Measurements from ENCODE around the gene KIRREL3. TPM values are rescaled to one million over a fixed set of nuclear protein-coding genes. Genes with fewer than 3 reads are reported as not detected.

Gene KIRREL3
- total and polyA plus RNA-seq, 2 of the 8 experiments (the other 6 are each of a cell fraction or from before 2014, with no cell fraction given), result 0.29 to 0.32 TPM

- no peak overlapping the region for H3K14ac ChIP-seq (ENCODE audit: insufficient read length)
- FAIRE-seq (peak; percentile 88), DNase-seq (ENCODE audit: low read depth in 1 of 2, low spot score in 2 of 2) (peak; percentile 44 to 73)
- CTCF ChIA-PET (ENCODE audit: partially characterized antibody), result interaction anchor here (0.6 to 4.3 kb wide), 31 partner anchors 8 to 1052 kb away, joined by 3 to 20 read pairs (median 4); no protein-coding TSS in a partner anchor
- peaks cover 3 to 7% (median 4%) of the 10 kb centered on the region in 4 experiments; a peak in 5 of 7 replicates for H3K4me1 ChIP-seq (replicated peaks in 1 of 4; ENCODE audit: control insufficient read depth in 3 of 4, insufficient read depth in 4 of 4, low read length in 3 of 4)
- H4K8ac ChIP-seq (ENCODE audit: extremely low read depth, insufficient read depth, low read length), result no peak overlapping the region
- no peak overlapping the region for H3K9ac ChIP-seq (replicated peaks in 1 of 4; ENCODE audit: extremely low read depth in 1 of 4, low read depth in 3 of 4, low read length in 3 of 4)
- H3K23me2 ChIP-seq (ENCODE audit: low read depth, low read length), result no peaks in the 10 kb centered on the region
- peak overlapping the region; percentile 35; the same call in 1 of the 2 replicates for H2BK12ac ChIP-seq (ENCODE audit: low read depth, low read length)
- no peaks in the 10 kb centered on the region for H3K79me2 ChIP-seq (ENCODE audit: control insufficient read depth in 1 of 2, insufficient read depth in 2 of 2, low read length in 2 of 2)
- H4K5ac ChIP-seq (ENCODE audit: insufficient read length, low read depth, low read length), result no peak overlapping the region
- peak; percentile 60 to 71 (median 70) for TF ChIP-seq CTCF (IDR thresholded peaks at IDR 0.05; ENCODE audit: control extremely low read depth in 1 of 3, insufficient read depth in 1 of 3, low read depth in 1 of 3, low read length in 3 of 3)
- TF ChIP-seq EGR1 (IDR thresholded peaks at IDR 0.05; ENCODE audit: borderline replicate concordance, low read depth, low read length), result peak; percentile 41; the same call in 1 of the 2 replicates
- no peak for TF ChIP-seq SIN3A (conservative IDR thresholded peaks at IDR 0.05 in 1 of 2, IDR thresholded peaks at IDR 0.05 in 1 of 2; ENCODE audit: low read depth in 1 of 2, low read length in 2 of 2)
- TF ChIP-seq TAF7 (optimal IDR thresholded peaks at IDR 0.05; ENCODE audit: borderline replicate concordance, low read depth, low read length), result no peak
- peak; percentile 75 to 82 for TF ChIP-seq RAD21 (IDR thresholded peaks at IDR 0.05 in 1 of 2, conservative IDR thresholded peaks at IDR 0.05 in 1 of 2; ENCODE audit: low read depth in 2 of 2, low read length in 2 of 2)
- peak; percentile 85; the same call in 1 of the 2 replicates for TF ChIP-seq KDM1A (IDR thresholded peaks at IDR 0.05; ENCODE audit: borderline replicate concordance, low read length)
- TF ChIP-seq PHF8 (conservative IDR thresholded peaks at IDR 0.05; ENCODE audit: low read depth, low read length), result no peak
- no peak overlapping the region for H3K56ac ChIP-seq (replicated peaks; ENCODE audit: insufficient read length, low read depth, low read length)
- no peak overlapping the region for H2BK20ac ChIP-seq (ENCODE audit: low read length)
- H3K18ac ChIP-seq (ENCODE audit: extremely low read depth, low read length), result 0 out of 2 replicates have a peak overlapping the region, but pooled peaks have one; percentile 24
- H2BK5ac ChIP-seq (ENCODE audit: low read depth, low read length), result no peak overlapping the region
- H2AK5ac ChIP-seq (ENCODE audit: low read depth, low read length), result no peak overlapping the region
- peak overlapping the region in 1 of 2 experiments; percentile 59; a peak in 3 of 4 replicates for H3K4me2 ChIP-seq (ENCODE audit: insufficient read depth in 1 of 2, low read depth in 2 of 2, low read length in 2 of 2)
- H2BK15ac ChIP-seq (ENCODE audit: low read length), result no peak overlapping the region
- no peaks in the 10 kb centered on the region for H4K20me1 ChIP-seq (replicated peaks in 1 of 2; ENCODE audit: control insufficient read depth in 1 of 2, insufficient read depth in 2 of 2, low read length in 2 of 2)
- H2BK120ac ChIP-seq (replicated peaks; ENCODE audit: low read depth, low read length), result no peak overlapping the region
- peak overlapping the region; percentile 94 for H2AFZ ChIP-seq (ENCODE audit: low read length)
- POLR2A ChIA-PET (ENCODE audit: partially characterized antibody), result no interaction called here
- no peaks in the 10 kb centered on the region for H3K79me1 ChIP-seq (ENCODE audit: low read depth, low read length)
- H3K36me3 ChIP-seq (ENCODE audit: control insufficient read depth in 2 of 4, insufficient read depth in 4 of 4, low read length in 3 of 4), result no peaks in the 10 kb centered on the region
- H3K27me3 ChIP-seq (replicated peaks in 1 of 4; ENCODE audit: control insufficient read depth in 3 of 4, extremely low read depth in 1 of 4, insufficient read depth in 3 of 4, low read length in 3 of 4), result no peaks in the 10 kb centered on the region
- H3K4ac ChIP-seq (replicated peaks; ENCODE audit: insufficient read length, low read depth, low read length), result no peak overlapping the region
- no peak overlapping the region for H3K23ac ChIP-seq (ENCODE audit: insufficient read length)
- no peak overlapping the region for H4K91ac ChIP-seq (replicated peaks; ENCODE audit: insufficient read length, low read length)
- H3K4me3 ChIP-seq (ENCODE audit: extremely low read depth in 1 of 4, insufficient read depth in 2 of 4, low read depth in 3 of 4, low read length in 4 of 4), result no peak overlapping the region
- H3K27ac ChIP-seq (ENCODE audit: low read depth, low read length), result no peak overlapping the region
- 31% methylated on average over 14 of the region's 14 CpGs; no CpG with 5 or more reads in 1 of the 2 experiments for WGBS, 2 experiments (ENCODE audit: extremely low coverage in 1 of 2, insufficient coverage in 1 of 2, insufficient read length in 1 of 2, insufficient replicate concordance in 2 of 2, low coverage in 1 of 2, low lambda C conversion rate in 2 of 2, missing lambda C conversion rate in 1 of 2)
- H3K9me3 ChIP-seq (ENCODE audit: insufficient read depth in 2 of 2, low read depth in 1 of 2, low read length in 1 of 2), result peaks cover 10% of the 10 kb centered on the region in 2 experiments
These were observed 31.7 kb downstream of the KIRREL3 start for GRCh38 chr11:126968915-126969314.

Data from H1 (cell line).